ENCODE measurements around the gene ACE2.

- TF ChIP-seq, protein P1, sequence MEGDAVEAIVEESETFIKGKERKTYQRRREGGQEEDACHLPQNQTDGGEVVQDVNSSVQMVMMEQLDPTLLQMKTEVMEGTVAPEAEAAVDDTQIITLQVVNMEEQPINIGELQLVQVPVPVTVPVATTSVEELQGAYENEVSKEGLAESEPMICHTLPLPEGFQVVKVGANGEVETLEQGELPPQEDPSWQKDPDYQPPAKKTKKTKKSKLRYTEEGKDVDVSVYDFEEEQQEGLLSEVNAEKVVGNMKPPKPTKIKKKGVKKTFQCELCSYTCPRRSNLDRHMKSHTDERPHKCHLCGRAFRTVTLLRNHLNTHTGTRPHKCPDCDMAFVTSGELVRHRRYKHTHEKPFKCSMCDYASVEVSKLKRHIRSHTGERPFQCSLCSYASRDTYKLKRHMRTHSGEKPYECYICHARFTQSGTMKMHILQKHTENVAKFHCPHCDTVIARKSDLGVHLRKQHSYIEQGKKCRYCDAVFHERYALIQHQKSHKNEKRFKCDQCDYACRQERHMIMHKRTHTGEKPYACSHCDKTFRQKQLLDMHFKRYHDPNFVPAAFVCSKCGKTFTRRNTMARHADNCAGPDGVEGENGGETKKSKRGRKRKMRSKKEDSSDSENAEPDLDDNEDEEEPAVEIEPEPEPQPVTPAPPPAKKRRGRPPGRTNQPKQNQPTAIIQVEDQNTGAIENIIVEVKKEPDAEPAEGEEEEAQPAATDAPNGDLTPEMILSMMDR (conservative IDR thresholded peaks at IDR 0.05): no peak
- TF ChIP-seq ZFX (IDR thresholded peaks at IDR 0.05): no peak
Measured at GRCh38 chrX:15530318-15530717, 70.4 kb downstream of the ACE2 start.
